SH-SY5Y (cell line): ENCODE results near the gene FANCC.
A peak's percentile ranks its signal among the peaks of the same experiment; 100 is the strongest.

Experiments used
- GATA2 ChIP-seq: IDR thresholded peaks from 2 replicates; pipeline ENCODE4 v1.6.1; 2011; ENCODE audit warnings: mild to moderate bottlenecking, low read depth, low read length
- GATA3 ChIP-seq: IDR thresholded peaks from 2 replicates; pipeline ENCODE4 v1.6.1; 2011; ENCODE audit warnings: low read depth, mild to moderate bottlenecking, low read length, moderate library complexity

Gene FANCC

DNA sequence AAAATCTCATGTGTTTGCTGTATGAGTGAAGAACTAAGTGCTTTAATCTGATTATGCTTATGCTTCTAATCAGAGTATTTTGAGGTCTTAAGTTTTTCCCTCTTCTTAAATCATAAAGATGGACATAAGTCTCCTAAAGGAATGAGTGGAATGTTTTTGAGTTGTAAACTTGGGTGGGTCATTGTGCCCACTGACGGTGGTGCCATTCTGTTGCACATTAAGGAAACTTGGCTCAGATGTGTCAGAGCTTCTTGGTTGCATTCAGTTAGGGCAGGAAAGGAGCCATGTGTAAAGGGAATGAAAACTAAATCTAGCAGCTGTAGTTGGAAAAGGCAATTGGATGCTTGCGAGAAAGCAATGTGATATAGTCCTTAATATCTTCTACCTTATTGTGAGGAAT lies 256.6 kb downstream of the FANCC start:
- TF ChIP-seq GATA3 (no peak), GATA2 (no peak)

DNA sequence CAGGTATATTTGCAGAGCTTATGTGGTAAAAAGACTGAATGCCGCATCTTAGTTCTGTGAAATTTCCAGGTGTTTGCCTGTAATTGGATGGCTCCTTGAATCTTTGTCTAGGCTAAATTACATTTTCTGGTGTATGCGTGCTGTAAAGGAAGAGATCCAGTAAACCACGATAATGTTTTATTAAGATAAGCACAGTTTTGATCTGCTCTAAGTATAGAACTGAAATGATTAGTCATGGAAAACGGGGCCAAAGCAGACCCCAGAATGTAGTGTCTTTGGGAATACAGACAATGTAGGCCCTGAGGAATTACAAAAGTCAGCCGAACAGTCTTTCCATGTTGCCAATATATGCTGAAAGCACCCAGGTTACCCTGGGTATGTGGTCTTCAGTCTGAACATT lies 257.3 kb downstream of the FANCC start:
- no peak for TF ChIP-seq GATA2
- no peak for TF ChIP-seq GATA3

DNA sequence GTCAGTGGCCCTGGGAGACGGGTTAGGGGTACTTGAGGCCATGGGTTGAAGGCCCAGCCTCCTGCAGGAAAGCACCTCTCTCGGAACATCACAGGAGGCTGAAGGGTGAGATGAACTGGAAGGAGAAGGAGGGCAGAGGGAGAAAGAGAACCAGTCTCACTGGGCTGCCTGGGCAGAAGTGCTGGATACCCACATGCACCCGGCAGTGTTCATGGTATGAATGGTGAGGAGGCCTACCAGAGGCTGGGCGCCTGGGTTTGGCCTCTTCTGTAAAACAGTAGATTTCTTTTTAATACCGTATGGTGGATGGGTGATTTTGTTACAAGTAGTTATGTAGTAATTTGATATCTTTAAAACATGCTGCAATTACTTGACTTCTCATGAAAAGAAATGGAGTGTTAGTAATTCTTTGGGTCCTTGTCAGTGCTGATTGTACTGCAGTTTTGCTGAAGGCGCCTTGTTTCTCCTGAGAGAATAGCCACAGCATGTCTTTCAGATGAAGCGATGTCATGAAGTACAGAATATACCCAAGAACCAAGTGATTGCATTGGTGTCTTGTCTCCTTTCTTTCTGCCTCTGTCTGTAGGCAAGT lies 258.6 kb downstream of the FANCC start:
- TF ChIP-seq GATA2 (no peak), GATA3 (no peak)

DNA sequence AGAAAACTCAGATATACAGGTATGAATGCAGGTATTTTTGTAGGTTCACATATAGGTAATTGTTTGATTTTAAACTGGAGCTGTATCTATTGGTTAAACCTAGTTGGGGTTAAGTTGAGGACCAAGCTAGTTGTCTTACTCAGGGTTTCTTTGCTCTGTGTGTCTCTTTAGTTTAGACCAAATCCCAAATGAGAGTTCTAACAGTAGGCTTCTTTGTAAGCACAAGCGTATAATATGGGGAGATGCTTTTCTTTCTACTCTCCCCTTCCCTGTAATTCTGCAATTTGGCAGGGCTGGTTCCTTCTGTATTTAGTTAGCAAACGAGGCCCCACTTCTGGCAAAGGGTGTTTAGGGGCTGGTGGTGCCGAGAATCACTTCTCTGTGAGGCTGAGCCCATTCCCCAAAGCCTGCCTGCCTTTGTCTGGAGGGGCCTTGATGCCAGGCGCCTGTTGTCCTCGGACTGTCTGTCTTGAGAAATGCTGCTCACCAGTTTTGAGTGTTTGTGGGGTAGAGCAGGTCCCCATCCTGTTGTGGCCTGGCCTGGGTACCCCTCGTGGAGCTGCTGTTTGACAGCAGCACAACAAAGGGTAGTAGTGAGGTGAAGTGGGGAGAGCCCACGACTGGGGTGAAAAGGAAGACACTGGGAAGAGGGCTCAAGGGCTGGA lies 259.3 kb downstream of the FANCC start:
- TF ChIP-seq GATA2 = no peak
- no peak for TF ChIP-seq GATA3

DNA sequence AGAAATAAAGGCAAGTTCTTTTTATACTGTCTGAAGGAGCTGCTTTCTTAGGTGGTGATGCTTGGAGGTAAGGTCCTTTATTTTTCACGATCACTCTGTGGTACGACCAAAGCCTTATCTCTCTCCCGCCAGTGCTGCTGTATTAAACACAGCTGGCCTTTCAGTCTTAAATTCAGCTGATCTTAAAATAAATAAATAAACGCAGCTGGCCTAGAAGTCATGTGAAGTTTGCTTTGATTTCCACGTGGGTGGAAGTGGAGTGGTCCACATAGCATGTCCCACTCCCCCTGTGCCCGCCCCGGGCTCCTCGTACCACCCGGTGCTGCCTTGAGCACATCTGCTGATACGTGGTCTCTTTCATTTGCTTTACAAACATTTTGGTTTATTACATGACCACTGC lies 260.4 kb downstream of the FANCC start:
- no peak for TF ChIP-seq GATA3
- peak; percentile 70 for TF ChIP-seq GATA2

DNA sequence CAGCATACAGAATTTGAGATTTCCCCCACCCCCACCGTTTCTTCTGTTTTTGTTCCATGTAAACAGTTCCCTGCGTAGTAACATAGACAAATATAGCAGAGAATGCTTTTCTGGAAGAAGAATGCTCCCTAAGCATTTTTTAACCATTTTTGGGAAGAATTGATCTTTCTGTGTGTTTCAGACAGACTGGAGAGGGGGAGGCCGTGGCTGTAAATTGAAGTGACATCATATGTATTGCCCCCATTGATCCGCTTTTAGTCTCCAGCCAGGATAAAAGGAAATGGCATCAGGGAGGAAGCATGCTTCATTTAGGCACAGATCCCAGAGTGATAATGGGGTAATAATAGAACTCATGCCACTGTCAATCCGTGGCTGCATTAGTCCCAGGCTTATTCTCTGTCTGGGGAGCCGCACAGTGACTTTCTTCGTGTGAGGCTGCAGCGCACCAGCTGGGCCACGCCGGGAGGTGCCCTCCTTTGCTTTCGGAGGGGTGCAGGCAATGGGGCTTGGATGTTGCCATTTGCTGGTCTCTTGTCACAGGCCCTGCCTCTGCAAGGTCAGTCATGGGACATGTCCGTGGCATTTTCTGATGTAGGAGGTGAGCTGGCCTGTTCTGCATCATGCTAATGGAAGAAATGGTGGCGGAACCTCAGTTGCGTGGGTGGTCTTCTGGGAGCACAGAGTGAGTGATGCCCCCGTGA lies 261.5 kb downstream of the FANCC start:
- TF ChIP-seq GATA2 = peak; percentile 94
- TF ChIP-seq GATA3 = peak; percentile 71; the same call in 1 of the 2 replicates

DNA sequence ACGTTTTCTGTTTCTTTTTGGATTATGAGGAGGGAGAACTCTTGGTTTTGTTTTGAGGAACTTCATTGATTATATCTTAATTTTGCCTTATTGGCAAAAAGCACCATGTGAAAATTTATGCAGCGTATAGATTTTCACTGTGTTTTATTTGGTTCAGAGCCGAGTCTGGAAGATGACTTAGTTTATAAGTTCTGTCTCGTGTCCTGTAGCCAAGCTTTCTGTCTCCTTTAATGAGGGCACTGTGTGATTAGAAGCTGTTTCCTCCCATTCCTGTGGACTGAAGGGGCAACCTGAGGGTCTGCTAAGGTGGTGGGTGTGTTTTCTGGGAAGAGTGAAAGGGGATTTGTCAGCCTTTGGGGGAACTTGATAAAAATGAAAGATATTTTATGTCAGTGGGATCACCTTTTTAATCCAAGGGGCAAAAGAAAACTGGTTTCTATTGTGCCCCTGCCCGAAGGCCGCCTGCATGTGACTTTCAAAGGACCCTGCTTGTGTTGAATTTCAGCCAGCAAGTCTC lies 262.1 kb downstream of the FANCC start:
- TF ChIP-seq GATA2 = no peak
- no peak for TF ChIP-seq GATA3

DNA sequence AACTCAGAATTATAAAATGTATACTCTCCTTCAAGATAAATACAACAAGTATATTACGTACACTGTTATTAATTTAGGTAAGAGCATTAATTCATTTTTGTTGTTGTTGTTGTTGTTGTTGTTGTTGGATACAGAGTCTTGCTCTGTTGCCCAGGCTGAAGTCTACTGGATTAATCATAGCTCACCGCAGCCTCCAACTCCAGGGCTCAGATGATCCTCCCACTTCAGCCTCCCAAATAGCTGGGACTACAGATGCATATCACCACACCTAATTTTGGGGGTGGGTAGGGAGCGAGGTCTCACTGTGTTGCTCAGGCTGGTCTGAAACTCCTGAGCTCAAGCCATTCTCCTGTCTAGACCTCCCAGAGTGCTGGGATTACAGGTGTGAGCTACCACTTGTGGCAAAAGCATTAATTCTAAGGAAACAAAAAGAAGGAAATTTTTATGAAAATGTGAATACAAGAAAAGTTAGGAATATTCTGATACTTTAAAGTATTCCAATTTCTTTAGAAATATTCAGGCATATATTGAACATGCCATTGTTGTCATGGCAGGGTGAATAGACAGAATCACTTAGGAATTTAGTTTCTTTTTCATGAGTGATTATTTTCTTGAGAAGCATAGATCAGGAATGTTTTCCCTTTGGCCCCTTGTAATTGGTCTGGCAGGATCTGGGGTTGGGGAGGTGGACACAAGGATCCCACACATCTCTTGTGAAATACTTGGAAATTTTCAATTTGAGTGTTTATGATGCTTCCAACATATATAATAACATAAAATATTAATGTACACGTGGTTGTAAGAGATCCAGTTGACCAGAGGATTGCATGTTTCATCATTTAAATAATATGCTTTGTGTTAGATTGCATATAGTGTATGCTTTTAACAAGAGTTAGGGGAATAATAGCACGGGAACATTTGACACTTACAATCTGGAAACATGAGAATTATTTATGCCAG lies 263.6 kb downstream of the FANCC start:
- TF ChIP-seq GATA3 (no peak), GATA2 (no peak)

DNA sequence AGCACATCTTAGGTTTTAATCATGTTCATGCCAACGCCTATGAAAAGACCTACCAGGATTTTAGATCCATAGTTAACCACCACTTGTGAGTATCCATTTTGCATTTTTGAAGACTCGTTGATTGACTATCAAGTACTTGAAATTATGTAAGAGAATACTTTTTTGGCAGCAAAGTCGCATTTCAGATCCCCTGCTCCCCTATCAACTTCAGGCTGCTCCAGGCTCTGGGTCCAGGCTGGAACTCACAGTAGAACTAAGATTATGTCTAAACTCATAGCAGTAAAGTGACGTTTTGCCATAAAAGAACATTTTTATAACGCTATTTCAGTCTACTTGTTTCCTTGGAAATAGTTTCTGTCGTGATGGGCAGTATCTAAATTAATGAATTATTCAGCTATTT lies 267.7 kb downstream of the FANCC start:
- TF ChIP-seq GATA3 (no peak), GATA2 (no peak)
